Astrocyte of the cerebellum (primary cell): ENCODE data around the gene SNRPF.
A peak's percentile ranks its signal among the peaks of the same experiment; 100 is the strongest.

Experiments used
- DNase-seq: peaks from one replicate; pipeline ENCODE4 v3.0.0-alpha.2; 2011; ENCODE audit warnings: low read depth
- H3K4me3 ChIP-seq: 2 replicates; pipeline ENCODE4 v1.5.1; 2011; ENCODE audit warnings: mild to moderate bottlenecking, low read depth, low read length, moderate library complexity
- in situ Hi-C: cut with HindIII; loops from 2 replicates; pipeline ENCODE4 v1.10.0; 2017; ENCODE audit warnings: low sequenced_read_pairs
- TF ChIP-seq, protein P1 (sequence below): IDR thresholded peaks from 2 replicates; pipeline ENCODE4 v1.5.1; 2012; ENCODE audit warnings: low read length, low read depth, moderate library complexity, mild to moderate bottlenecking; ENCODE audit errors: missing control alignments

Gene SNRPF

DNA sequence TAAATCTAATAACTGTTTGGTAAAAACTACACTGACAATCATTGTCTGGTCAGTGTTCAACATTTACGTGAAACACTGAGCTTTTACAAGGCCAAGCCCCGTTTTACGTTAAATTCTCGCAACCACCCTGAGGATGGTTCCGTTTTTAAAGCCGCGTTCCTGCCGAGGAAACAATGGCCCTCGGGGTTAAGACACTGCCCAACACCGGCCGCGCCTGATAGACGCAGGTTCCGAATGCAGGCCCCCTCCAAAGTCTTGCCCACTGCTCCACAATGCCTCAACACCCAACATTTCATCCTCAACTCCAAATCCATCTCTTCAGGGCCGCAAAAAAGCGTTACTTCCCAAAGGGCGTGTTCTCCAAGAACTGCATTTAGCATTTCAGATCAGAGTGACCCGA, 953 bp upstream of the SNRPF start:
- H3K4me3 ChIP-seq: peak overlapping the region; percentile 80
- in situ Hi-C loops: no loop called here
- TF ChIP-seq, protein P1, sequence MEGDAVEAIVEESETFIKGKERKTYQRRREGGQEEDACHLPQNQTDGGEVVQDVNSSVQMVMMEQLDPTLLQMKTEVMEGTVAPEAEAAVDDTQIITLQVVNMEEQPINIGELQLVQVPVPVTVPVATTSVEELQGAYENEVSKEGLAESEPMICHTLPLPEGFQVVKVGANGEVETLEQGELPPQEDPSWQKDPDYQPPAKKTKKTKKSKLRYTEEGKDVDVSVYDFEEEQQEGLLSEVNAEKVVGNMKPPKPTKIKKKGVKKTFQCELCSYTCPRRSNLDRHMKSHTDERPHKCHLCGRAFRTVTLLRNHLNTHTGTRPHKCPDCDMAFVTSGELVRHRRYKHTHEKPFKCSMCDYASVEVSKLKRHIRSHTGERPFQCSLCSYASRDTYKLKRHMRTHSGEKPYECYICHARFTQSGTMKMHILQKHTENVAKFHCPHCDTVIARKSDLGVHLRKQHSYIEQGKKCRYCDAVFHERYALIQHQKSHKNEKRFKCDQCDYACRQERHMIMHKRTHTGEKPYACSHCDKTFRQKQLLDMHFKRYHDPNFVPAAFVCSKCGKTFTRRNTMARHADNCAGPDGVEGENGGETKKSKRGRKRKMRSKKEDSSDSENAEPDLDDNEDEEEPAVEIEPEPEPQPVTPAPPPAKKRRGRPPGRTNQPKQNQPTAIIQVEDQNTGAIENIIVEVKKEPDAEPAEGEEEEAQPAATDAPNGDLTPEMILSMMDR: no peak
- DNase-seq: no peak

DNA sequence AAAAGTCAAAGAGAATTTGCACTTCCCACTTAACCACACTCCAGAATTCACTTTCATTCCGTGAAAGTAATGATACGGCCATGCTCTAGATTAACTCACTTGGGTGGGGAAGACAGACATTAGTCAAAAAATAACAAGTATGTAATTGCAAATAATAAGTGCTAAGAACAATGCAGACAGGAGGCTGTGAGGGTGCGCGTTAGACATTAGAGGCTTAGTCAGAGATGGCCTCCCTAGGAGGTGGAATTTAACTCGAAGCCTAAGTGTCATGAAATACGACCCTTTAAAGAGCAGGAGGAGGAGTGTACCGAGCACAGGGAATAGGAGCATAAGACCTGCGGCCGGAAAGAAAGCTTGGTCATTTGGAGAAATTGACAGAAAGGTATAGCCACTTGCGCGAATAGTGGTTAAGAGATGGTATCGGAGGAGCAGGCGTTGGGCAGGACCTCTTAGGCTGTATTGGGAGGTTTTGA, 628 bp downstream of the SNRPF start:
- no peak for DNase-seq

DNA sequence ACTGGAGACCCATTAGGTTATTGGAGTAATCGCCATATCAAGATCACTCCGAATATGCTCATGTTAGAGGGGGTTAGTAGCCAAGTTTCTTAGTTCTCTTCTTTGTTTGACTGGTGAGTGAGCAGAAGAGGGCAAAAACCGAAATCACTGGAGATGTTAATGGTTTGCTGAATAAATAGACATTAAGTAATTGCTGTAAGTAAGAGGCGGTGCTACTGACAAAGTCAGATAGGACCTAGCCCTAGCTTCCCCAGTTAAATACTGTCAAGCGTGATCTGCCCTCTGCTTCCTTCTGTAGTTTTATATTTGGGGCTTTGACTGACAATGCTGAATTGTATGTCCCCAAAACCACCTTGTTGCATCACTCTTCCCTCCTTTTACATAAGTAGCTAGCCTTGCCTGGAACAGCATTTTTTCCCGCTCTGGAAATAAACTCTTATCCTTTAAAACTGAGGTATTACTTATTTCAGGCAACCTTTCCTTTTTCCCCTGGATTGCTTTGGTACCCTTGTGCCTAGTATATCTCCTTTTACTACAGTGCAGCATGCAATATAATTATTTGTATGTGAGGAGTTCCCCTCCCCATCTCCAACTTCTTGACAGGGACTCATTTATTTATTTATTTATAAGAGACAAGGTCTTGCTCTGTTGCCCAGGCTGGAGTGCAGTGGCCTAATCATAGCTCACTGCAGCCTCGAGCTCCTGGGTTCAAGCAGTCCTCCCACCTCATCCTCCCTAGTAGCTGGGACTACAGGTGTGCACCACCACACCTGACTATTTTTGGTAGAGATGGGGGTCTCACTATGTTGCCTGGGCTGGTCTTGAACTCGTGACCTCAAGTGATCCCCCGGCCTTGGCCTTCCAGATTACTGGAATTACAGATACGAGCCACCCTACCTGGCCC, 1.4 kb downstream of the SNRPF start:
- in situ Hi-C loops: no loop called here
- TF ChIP-seq, protein P1: no peak
- H3K4me3 ChIP-seq: peak overlapping the region; percentile 80
- DNase-seq: no peak

More for the DNA sequence above, 628 bp downstream of the SNRPF start:
- in situ Hi-C loops: no loop called here
- TF ChIP-seq, protein P1: no peak
- peak overlapping the region; percentile 80 for H3K4me3 ChIP-seq

DNA sequence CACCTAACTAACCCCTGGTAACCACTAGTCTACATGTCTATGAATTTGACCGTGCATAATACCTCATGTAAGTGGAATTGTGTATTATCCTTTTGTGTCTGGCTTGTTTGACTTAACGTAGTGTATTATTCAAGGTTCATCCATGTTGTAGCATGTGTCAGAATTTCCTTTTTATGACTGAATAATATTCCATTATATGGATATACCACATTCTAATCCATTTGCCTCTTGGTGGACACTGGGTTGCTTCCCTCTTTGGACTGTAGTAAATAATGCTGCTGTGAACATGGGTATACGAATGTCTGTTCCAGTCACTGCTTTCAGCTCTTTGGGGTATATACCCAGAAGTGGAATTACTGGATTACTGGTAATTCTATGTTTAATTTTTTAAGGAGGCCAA, 3.3 kb downstream of the SNRPF start:
- TF ChIP-seq, protein P1: no peak
- in situ Hi-C loops: no loop called here
- no peak overlapping the region for H3K4me3 ChIP-seq
- no peak for DNase-seq

DNA sequence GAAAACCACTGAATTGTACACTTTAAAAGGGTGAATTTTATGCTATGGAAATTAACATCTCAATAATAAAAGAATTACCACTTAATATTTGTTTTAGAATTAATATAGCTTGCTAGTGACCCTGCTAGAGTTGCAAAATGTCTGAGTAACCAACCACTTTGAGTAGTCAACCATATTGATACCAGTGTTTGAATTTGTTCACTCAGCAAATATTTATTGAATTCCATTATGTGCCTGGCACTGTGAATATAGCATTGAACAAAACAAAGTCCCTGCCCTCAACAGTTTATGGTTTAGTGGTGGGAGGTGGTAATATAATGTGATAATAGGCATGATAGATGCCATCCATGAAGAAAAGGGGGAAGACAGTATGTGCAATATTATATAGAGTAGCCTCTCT, 4.6 kb downstream of the SNRPF start:
- in situ Hi-C loops: no loop called here
- H3K4me3 ChIP-seq: no peak overlapping the region
- DNase-seq: no peak
- TF ChIP-seq, protein P1: no peak

DNA sequence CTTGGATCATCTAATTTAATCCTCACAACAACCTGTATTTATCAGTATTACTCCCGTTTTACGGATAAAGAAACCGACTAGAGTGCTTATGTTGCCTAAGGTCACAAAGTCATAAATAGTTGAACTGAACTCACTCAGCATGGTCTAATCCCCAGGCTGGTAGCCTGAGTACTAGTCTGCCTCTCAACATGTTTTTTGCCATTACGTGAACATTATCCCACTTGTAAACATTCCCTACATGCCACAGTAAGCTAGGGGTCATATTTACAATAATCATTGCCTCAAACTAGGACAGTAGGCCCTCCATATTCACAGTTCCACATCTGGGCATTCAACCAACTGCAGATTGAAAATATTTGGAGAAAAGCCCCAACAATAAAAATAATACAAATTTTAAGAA, 12.1 kb downstream of the SNRPF start:
- no peak overlapping the region for H3K4me3 ChIP-seq
- TF ChIP-seq, protein P1: no peak
- DNase-seq: no peak
- in situ Hi-C loops: loop anchor here (5.0 kb wide), 1 partner anchor 41 kb away; no protein-coding TSS in a partner anchor
